KMS-11 (cell line): ENCODE results near the gene GRIN3A.

ENCODE experiments used
- H2AFZ ChIP-seq: fragments of 200-600 bp; sonication (generic); 2 replicates; pipeline ENCODE4 v1.6.1; 2016; ENCODE audit warnings: antibody characterized with exemption, mixed run types, low read depth
- H3K27ac ChIP-seq: fragments of 200-600 bp; sonication (generic); 2 replicates; pipeline ENCODE4 v1.6.1; 2016; ENCODE audit warnings: mild to moderate bottlenecking, mixed run types
- H3K27me3 ChIP-seq: fragments of 200-600 bp; sonication (generic); 2 replicates; pipeline ENCODE4 v1.6.1; 2017; ENCODE audit warnings: mild to moderate bottlenecking, low read depth, mixed run types, moderate library complexity; ENCODE audit not compliant: insufficient read depth
- H3K36me3 ChIP-seq: fragments of 200-600 bp; sonication (generic); 2 replicates; pipeline ENCODE4 v1.6.1; 2017; ENCODE audit warnings: mild to moderate bottlenecking, mixed run types; ENCODE audit not compliant: insufficient read depth
- H3K4me1 ChIP-seq: fragments of 200-600 bp; sonication (generic); 2 replicates; pipeline ENCODE4 v1.6.1; 2016; ENCODE audit warnings: mild to moderate bottlenecking, low read depth, mixed run types; ENCODE audit not compliant: poor library complexity, severe bottlenecking
- H3K4me2 ChIP-seq: fragments of 200-600 bp; sonication (generic); 2 replicates; pipeline ENCODE4 v1.7.0; 2016; ENCODE audit warnings: mild to moderate bottlenecking, mixed run types
- H3K4me3 ChIP-seq: fragments of 200-600 bp; sonication (generic); IDR thresholded peaks from 2 replicates; pipeline ENCODE4 v1.6.1; 2017; ENCODE audit warnings: low read depth, low read length, mixed read lengths; ENCODE audit not compliant: insufficient read depth
- H3K79me2 ChIP-seq: fragments of 200-600 bp; sonication (generic); 2 replicates; pipeline ENCODE4 v1.6.1; 2016; ENCODE audit warnings: low read depth, mixed run types; ENCODE audit not compliant: insufficient read depth
- H3K9ac ChIP-seq: fragments of 200-600 bp; sonication (generic); 2 replicates; pipeline ENCODE4 v1.6.1; 2016; ENCODE audit warnings: mild to moderate bottlenecking, mixed run types
- H4K20me1 ChIP-seq: fragments of 200-600 bp; sonication (generic); 2 replicates; pipeline ENCODE4 v1.6.1; 2016; ENCODE audit warnings: mild to moderate bottlenecking, mixed run types; ENCODE audit not compliant: insufficient read depth
- TF ChIP-seq, protein P1 (sequence below): fragments of 200-600 bp; sonication (generic); conservative IDR thresholded peaks from 2 replicates; pipeline ENCODE4 v1.6.1; 2017; ENCODE audit warnings: low read depth, mild to moderate bottlenecking, antibody characterized with exemption, low read length, moderate library complexity, mixed read lengths

The GRIN3A gene

GRCh38 chr9:101639785-101640665 lies 98.4 kb downstream of the GRIN3A start:
- Histone ChIP-seq H3K79me2 (no peaks in the 10 kb centered on the region), H4K20me1 (no peaks in the 10 kb centered on the region), H3K4me2 (no peak overlapping the region), H3K27me3 (no peaks in the 10 kb centered on the region), H3K4me1 (no peaks in the 10 kb centered on the region), H3K27ac (no peak overlapping the region), H3K9ac (no peak overlapping the region), H3K36me3 (no peaks in the 10 kb centered on the region), H3K4me3 (no peak overlapping the region), H2AFZ (no peak overlapping the region)
- TF ChIP-seq, protein P1, sequence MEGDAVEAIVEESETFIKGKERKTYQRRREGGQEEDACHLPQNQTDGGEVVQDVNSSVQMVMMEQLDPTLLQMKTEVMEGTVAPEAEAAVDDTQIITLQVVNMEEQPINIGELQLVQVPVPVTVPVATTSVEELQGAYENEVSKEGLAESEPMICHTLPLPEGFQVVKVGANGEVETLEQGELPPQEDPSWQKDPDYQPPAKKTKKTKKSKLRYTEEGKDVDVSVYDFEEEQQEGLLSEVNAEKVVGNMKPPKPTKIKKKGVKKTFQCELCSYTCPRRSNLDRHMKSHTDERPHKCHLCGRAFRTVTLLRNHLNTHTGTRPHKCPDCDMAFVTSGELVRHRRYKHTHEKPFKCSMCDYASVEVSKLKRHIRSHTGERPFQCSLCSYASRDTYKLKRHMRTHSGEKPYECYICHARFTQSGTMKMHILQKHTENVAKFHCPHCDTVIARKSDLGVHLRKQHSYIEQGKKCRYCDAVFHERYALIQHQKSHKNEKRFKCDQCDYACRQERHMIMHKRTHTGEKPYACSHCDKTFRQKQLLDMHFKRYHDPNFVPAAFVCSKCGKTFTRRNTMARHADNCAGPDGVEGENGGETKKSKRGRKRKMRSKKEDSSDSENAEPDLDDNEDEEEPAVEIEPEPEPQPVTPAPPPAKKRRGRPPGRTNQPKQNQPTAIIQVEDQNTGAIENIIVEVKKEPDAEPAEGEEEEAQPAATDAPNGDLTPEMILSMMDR = no peak

- Histone ChIP-seq H3K36me3 (no peaks in the 10 kb centered on the region), H3K27me3 (no peaks in the 10 kb centered on the region), H3K4me3 (no peak overlapping the region), H2AFZ (no peak overlapping the region), H3K9ac (no peak overlapping the region), H3K27ac (no peak overlapping the region), H3K4me1 (no peaks in the 10 kb centered on the region), H3K4me2 (no peak overlapping the region), H3K79me2 (no peaks in the 10 kb centered on the region), H4K20me1 (no peaks in the 10 kb centered on the region)
- TF ChIP-seq, protein P1 = no peak
Observed at GRCh38 chr9:101639311-101639710, 99.1 kb downstream of the GRIN3A start.

DNA sequence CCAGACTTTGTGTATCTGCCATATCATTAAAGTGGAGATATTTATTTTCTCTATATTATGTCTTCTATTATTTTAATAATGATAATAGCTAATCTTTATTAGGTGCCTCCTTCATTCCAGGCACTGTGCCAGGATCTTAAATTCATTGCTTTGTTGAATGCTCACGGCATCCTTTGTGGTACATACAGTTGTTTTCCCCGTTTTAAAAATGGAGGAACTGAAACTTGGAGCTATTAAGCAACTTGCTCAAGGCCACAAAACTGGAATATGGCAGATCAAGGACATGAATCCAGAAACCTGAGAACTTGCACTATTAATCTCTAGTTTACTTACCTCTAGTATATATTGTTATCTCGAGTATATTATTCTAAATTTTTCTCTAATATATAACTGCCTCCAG lies 102.2 kb downstream of the GRIN3A start:
- Histone ChIP-seq H3K27ac (no peak overlapping the region), H3K4me1 (no peaks in the 10 kb centered on the region), H3K4me3 (no peak overlapping the region), H3K36me3 (no peaks in the 10 kb centered on the region), H3K79me2 (no peaks in the 10 kb centered on the region), H2AFZ (no peak overlapping the region), H3K9ac (no peak overlapping the region), H3K27me3 (no peaks in the 10 kb centered on the region), H3K4me2 (no peak overlapping the region), H4K20me1 (no peaks in the 10 kb centered on the region)
- TF ChIP-seq, protein P1 = no peak

DNA sequence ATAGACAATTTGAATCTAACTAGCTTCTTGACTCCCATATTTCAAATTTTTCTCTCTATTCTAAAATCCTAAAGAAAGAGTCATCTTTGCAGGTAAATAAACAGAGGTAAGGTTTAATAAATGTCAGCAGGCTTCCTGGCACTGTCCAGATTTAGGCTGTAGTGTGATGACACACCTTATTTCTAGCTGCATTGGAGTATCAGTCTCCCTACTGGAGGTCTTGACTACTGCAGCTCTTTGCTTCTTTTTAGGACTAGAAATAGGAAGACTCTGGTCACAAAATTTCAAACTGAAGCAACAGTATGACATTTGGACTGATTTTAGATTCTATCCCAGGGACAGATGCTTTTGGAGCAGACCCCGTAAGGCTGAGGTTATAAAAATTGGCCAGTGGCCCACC lies 103.0 kb downstream of the GRIN3A start:
- TF ChIP-seq, protein P1 = no peak
- no peaks in the 10 kb centered on the region for H3K79me2 ChIP-seq
- no peak overlapping the region for H3K4me3 ChIP-seq
- H3K36me3 ChIP-seq = no peaks in the 10 kb centered on the region
- no peak overlapping the region for H3K4me2 ChIP-seq
- H4K20me1 ChIP-seq = no peaks in the 10 kb centered on the region
- H3K27me3 ChIP-seq = no peaks in the 10 kb centered on the region
- H3K9ac ChIP-seq = no peak overlapping the region
- no peak overlapping the region for H3K27ac ChIP-seq
- H2AFZ ChIP-seq = no peak overlapping the region
- H3K4me1 ChIP-seq = no peaks in the 10 kb centered on the region
